Lung (tissue), 12 donors: Measurements from ENCODE around the gene CEACAM1. TPM values are rescaled to one million over a fixed set of nuclear protein-coding genes. Genes with fewer than 3 reads are reported as not detected.

Experiments
- ATAC-seq: fragments of 200-7000 bp; cut with Tn5 transposase; one replicate; pipeline ENCODE4 v1.9.1; 2020; ENCODE audit warnings: moderate number of reproducible peaks; ENCODE audit not compliant: insufficient read depth, low FRiP score
- DNase-seq, 3 donors: peaks; one replicate each; pipeline ENCODE4 v3.0.0-alpha.2; 2013 to 2017
- H3K27ac ChIP-seq, 2 donors: one replicate each; pipeline ENCODE4 v1.5.1; 2013; ENCODE audit warnings: mild to moderate bottlenecking in 2 of 2, moderate library complexity in 2 of 2, control low read depth in 1 of 2, inconsistent platforms in 1 of 2, low read depth in 1 of 2, low read length in 1 of 2
- H3K27me3 ChIP-seq, 3 donors: one replicate each; pipeline ENCODE4 v1.5.1; 2013; ENCODE audit warnings: low read length in 2 of 3; ENCODE audit not compliant: control insufficient read depth in 3 of 3, insufficient read depth in 3 of 3
- H3K36me3 ChIP-seq, 4 donors: one replicate each; pipeline ENCODE4 v1.5.1; 2013; ENCODE audit warnings: low read length in 4 of 4, mild to moderate bottlenecking in 1 of 4, moderate library complexity in 1 of 4; ENCODE audit not compliant: control insufficient read depth in 4 of 4, insufficient read depth in 4 of 4
- H3K4me1 ChIP-seq, 5 donors: one replicate each; pipeline ENCODE4 v1.5.1; 2013; ENCODE audit warnings: low read length in 5 of 5, mild to moderate bottlenecking in 2 of 5, moderate library complexity in 1 of 5; ENCODE audit not compliant: control insufficient read depth in 5 of 5, insufficient read depth in 5 of 5
- H3K4me3 ChIP-seq: one replicate; pipeline ENCODE4 v1.5.1; 2013; ENCODE audit warnings: mild to moderate bottlenecking, control low read depth, moderate library complexity
- H3K9ac ChIP-seq, 2 donors: one replicate each; pipeline ENCODE4 v1.5.1; 2013; ENCODE audit warnings: low read length in 2 of 2, control low read depth in 1 of 2; ENCODE audit not compliant: insufficient read depth in 1 of 2
- H3K9me3 ChIP-seq, 4 donors: one replicate each; pipeline ENCODE4 v1.5.1; 2013; ENCODE audit warnings: low read length in 3 of 4, mild to moderate bottlenecking in 1 of 4, moderate library complexity in 1 of 4; ENCODE audit not compliant: control insufficient read depth in 4 of 4, insufficient read depth in 3 of 4
- WGBS, 2 donors: extraction: QIAGEN DNeasy Blood & Tissue Kit; methylation state at CpG; one replicate each; pipeline ENCODE4 v1.1.7; 2013; 5-methylcytosine and 5-hydroxymethylcytosine counted together
- polyA plus RNA-seq, 2 donors: library from polyadenylated mRNA; stranded (reverse); fragments of 200-250 nt; gene quantifications; one replicate each; pipeline ENCODE4 v1.2.1, GENCODE V29; 2013
- total RNA-seq, 2 donors: library from RNA; depleted of rRNA in 1 of 2; stranded (reverse); fragments of >200 nt in 1 of 2; gene quantifications; one replicate each; pipeline ENCODE4 v1.2.1, GENCODE V29; 2014 to 2021
- TF ChIP-seq, protein P1 (sequence below): IDR thresholded peaks from 2 replicates; pipeline ENCODE4 v1.5.1; 2012; ENCODE audit warnings: mild to moderate bottlenecking; ENCODE audit errors: control extremely low read depth, extremely low read depth
- donor health status: control.
- donor health status: control.
- donor health status: Bipolar disorder and iron deficiency.
- donor health status: healthy.
- donor health status: DM: yes; HTN: yes; CAD: no.

The CEACAM1 gene
- total and polyA plus RNA-seq, 4 donors: 3.6 to 26.8 (median 10.3) TPM

DNA sequence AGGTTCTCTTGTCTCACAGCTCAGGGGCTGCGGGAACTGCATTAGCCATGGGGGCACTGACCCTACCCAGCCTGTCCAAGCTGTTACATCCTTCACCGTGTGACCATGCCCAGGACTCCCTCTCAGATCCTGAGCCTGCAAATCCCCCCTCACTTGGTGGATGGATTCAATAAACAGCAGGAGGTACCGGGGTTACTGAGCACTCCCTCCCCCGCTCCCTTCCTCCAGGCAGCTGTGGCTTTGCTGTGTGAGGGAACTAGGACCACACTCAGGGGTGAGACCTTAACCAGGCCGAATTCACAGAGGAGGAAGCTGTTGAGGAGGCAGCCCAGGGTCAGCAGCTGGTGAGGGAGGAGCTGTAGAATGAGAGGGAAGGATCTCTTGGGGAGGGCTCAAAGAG is 27.0 kb upstream of the CEACAM1 start:
- ATAC-seq: no peak
- Histone ChIP-seq H3K9me3 (peaks cover 0 to 3% (median 0%) of the 10 kb centered on the region in 4 donors), H3K4me1 (no peaks in the 10 kb centered on the region), H3K9ac (no peak overlapping the region), H3K27ac (no peak overlapping the region), H3K36me3 (no peaks in the 10 kb centered on the region), H3K4me3 (no peak overlapping the region), H3K27me3 (no peaks in the 10 kb centered on the region)
- TF ChIP-seq, protein P1, sequence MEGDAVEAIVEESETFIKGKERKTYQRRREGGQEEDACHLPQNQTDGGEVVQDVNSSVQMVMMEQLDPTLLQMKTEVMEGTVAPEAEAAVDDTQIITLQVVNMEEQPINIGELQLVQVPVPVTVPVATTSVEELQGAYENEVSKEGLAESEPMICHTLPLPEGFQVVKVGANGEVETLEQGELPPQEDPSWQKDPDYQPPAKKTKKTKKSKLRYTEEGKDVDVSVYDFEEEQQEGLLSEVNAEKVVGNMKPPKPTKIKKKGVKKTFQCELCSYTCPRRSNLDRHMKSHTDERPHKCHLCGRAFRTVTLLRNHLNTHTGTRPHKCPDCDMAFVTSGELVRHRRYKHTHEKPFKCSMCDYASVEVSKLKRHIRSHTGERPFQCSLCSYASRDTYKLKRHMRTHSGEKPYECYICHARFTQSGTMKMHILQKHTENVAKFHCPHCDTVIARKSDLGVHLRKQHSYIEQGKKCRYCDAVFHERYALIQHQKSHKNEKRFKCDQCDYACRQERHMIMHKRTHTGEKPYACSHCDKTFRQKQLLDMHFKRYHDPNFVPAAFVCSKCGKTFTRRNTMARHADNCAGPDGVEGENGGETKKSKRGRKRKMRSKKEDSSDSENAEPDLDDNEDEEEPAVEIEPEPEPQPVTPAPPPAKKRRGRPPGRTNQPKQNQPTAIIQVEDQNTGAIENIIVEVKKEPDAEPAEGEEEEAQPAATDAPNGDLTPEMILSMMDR: no peak
- DNase-seq: peak in 2 of 3 donors; percentile 17 to 31
- WGBS, 2 donors: 33 to 42% methylated on average over 5 of the region's 5 CpGs

DNA sequence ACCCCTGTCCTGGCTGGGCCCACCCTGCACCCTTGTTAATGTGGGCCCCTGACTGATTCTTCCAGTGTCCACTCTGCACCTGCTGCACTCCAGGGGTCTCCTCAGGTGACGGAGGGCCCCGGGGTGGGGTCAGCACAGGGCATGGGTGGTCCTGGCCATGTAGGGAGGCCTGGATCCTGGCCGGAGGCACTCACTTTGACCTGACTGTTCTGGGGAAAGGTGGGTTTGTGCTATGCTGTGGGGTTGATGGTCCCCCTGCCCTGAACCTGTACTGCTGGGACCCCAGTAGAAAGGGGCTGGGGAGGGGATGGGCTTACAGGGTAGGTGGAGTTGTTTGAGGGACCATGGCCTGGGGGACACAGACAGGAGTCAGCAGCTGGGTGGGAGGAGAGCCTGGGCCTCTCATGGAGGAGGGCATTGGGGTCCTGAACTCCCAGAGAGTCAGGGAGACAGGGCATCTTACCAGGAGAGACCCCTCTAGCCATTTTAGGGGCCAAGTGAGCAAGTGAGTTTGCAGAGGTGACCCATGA is 25.8 kb upstream of the CEACAM1 start:
- DNase-seq (no peak), ATAC-seq (no peak)
- H3K27me3 ChIP-seq: no peaks in the 10 kb centered on the region
- peaks cover 0 to 5% (median 0%) of the 10 kb centered on the region in 4 donors for H3K9me3 ChIP-seq
- no peak overlapping the region for H3K4me3 ChIP-seq
- TF ChIP-seq, protein P1: no peak
- H3K27ac ChIP-seq: no peak overlapping the region
- WGBS, 2 donors: 85 to 96% methylated on average over 3 of the region's 3 CpGs
- H3K36me3 ChIP-seq: no peaks in the 10 kb centered on the region
- no peaks in the 10 kb centered on the region for H3K4me1 ChIP-seq
- no peak overlapping the region for H3K9ac ChIP-seq

DNA sequence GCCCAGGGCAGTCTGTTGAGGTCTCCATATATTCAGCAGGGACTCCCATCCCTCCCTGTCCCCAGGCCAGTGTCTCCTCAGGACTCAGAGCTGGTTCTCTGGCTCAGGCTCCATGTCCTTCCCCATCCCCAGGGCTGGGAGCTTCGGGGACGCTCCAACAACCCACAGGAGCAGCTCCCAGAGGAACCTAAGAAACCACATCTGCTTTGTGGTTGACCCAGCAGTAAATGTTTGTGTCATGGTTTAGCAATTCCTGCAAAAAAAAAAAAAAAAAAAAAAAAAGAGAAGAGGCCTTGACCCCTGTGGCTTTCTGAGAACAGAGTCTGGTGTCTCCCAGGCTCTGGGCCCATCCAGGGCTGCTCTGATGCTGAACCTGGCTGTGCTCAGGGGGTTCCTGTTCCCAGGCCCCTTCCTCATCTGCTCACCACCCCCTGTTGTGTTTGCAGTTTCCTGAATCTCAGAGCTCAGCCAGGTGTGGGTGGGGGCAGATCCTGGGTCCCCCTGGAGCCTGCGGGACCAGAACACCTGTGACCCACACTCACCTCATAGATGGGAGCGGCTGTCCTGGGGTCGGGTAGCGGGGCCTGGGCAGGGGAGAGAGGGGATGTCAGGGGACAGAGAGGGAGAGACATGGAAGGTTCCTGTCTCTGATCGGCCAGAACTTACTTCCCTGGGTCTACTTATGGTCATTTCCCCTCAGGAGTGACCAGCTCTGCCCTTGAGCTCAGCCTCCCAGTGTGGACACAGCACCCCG is 25.2 kb upstream of the CEACAM1 start:
- Histone ChIP-seq H3K9me3 (peaks cover 0 to 5% (median 0%) of the 10 kb centered on the region in 4 donors), H3K27ac (no peak overlapping the region), H3K27me3 (no peaks in the 10 kb centered on the region), H3K9ac (no peak overlapping the region), H3K4me1 (no peaks in the 10 kb centered on the region), H3K36me3 (no peaks in the 10 kb centered on the region), H3K4me3 (no peak overlapping the region)
- no peak for ATAC-seq
- TF ChIP-seq, protein P1: no peak
- DNase-seq: no peak
- WGBS, 2 donors: 55 to 70% methylated on average over 8 of the region's 8 CpGs
